NCI-H460 (cell line): ENCODE results near the gene KHDC4. TPM values are rescaled to one million over a fixed set of nuclear protein-coding genes. Genes with fewer than 3 reads are reported as not detected.

Source experiments
- DNase-seq: peaks from one replicate; pipeline ENCODE4 v3.0.0-alpha.2; 2016; ENCODE audit warnings: low read depth; ENCODE audit errors: extremely low read depth
- small RNA-seq, 2 experiments: library from RNA; depleted of rRNA; stranded (forward); fragments of <200 nt; gene quantifications; one replicate each; pipeline ENCODE3, GENCODE V24; 2014
- total RNA-seq: library from RNA; depleted of rRNA; stranded (reverse); fragments of >200 nt; shearing (Covaris generic); gene quantifications from 2 replicates; pipeline ENCODE4 v1.2.3, GENCODE V29; 2014; rRNA removed

Gene KHDC4
- total RNA-seq, 1 experiment from 2014 or later: 86.5 TPM

GRCh38 chr1:155877945-155878344, 56.3 kb downstream of the KHDC4 start:
- DNase-seq: no peak

- DNase-seq: no peak
These were observed 60.4 kb downstream of the KHDC4 start for GRCh38 chr1:155873860-155874259.

GRCh38 chr1:155872527-155872926, 61.7 kb downstream of the KHDC4 start:
- no peak for DNase-seq

- no peak for DNase-seq
These were observed 62.8 kb downstream of the KHDC4 start for GRCh38 chr1:155871390-155871789.

GRCh38 chr1:155867766-155868165, 66.4 kb downstream of the KHDC4 start:
- no peak for DNase-seq

GRCh38 chr1:155864393-155864792, 69.8 kb downstream of the KHDC4 start:
- DNase-seq: no peak

Small RNA genes lying within 50 kb of the gene (small RNA-seq; reads per million reads assigned to genes)
- 0 to 0.12 reads per million in 2 experiments for gene MIR6738
- 0 reads per million in 2 experiments for gene RF00015
- gene SCARNA4: 0 reads per million in 2 experiments
- 84.2 to 105 reads per million in 2 experiments for gene SNORA80E

Other genes starting within 250 kb of the KHDC4 start
- 48.4 and 55.1 TPM in 2 replicates for gene YY1AP1, start 245.6 kb downstream of the KHDC4 start, total RNA-seq
- gene DAP3, start 245.3 kb downstream of the KHDC4 start, total RNA-seq: 171 and 188 TPM in 2 replicates
- 27.9 and 33.9 TPM in 2 replicates for gene GON4L, start 77.2 kb downstream of the KHDC4 start, total RNA-seq
- 0.14 and 0.37 TPM in 2 replicates for gene SYT11, start 74.8 kb downstream of the KHDC4 start, total RNA-seq
- 93.4 and 100.0 TPM in 2 replicates for gene RIT1, start 23.1 kb downstream of the KHDC4 start, total RNA-seq
- gene RXFP4, start 7.2 kb upstream of the KHDC4 start, total RNA-seq: not detected in 2 replicates
- 318 and 324 TPM in 2 replicates for gene ARHGEF2, start 44.1 kb upstream of the KHDC4 start, total RNA-seq
- 487 and 490 TPM in 2 replicates for gene SSR2, start 86.5 kb upstream of the KHDC4 start, total RNA-seq
- 44.6 and 45.5 TPM in 2 replicates for gene UBQLN4, start 119.4 kb upstream of the KHDC4 start, total RNA-seq
- 93.6 and 97.6 TPM in 2 replicates for gene LAMTOR2, start 120.4 kb upstream of the KHDC4 start, total RNA-seq
- not detected in 2 replicates for gene RAB25, start 126.7 kb upstream of the KHDC4 start, total RNA-seq
- 2.8 and 3.0 TPM in 2 replicates for gene MEX3A, start 148.1 kb upstream of the KHDC4 start, total RNA-seq
- gene LMNA, start 180.3 kb upstream of the KHDC4 start, total RNA-seq: 315 and 336 TPM in 2 replicates
- 0.10 and 0.29 TPM in 2 replicates for gene SEMA4A, start 219.2 kb upstream of the KHDC4 start, total RNA-seq